Stimulated activated naive CD4-positive, alpha-beta T cell (primary cell): ENCODE data around the gene LSM7.

Experiments
- DNase-seq, 6 experiments: peaks; one replicate each; lab custom pipeline; 2025; lab: John Stamatoyannopoulos, UW

Gene LSM7

GRCh38 chr19:2328401-2329148, at the start of gene LSM7, which contains the start of gene SPPL2B:
Gene LSM7, minus strand, starts transcription at chr19:2328586. Its CDS starts 20 bp downstream, at chr19:2328566.
Gene SPPL2B, plus strand, starts transcription at chr19:2328684. Its CDS starts 26 bp downstream, at chr19:2328710.
- DNase-seq = peak; percentile 86 to 92 (median 90)

GRCh38 chr19:2376784-2377519, 48.6 kb upstream of the LSM7 start:
- no peak for DNase-seq

- no peak for DNase-seq
Observed at GRCh38 chr19:2375353-2376121, 47.2 kb upstream of the LSM7 start.

DNA sequence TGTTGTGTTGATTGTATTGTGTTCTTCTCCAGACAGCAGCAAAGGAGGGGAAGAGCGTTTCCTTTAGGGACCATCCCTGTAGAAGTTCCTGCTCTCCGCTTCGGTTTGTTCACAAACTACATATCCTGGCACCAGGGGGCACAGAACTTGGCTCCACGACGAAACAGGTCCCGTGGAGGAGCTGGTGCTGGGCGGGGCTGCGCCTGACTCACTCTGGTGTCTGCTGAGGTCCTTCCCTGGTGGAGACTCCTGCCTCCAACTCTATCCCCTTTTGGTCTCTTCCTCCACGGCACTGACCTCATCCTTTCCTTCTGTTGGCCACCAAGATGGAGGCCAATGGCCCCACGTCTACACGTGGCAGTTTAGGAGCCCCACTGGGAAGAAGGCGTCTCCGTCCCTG, 46.4 kb upstream of the LSM7 start:
- DNase-seq = no peak

DNA sequence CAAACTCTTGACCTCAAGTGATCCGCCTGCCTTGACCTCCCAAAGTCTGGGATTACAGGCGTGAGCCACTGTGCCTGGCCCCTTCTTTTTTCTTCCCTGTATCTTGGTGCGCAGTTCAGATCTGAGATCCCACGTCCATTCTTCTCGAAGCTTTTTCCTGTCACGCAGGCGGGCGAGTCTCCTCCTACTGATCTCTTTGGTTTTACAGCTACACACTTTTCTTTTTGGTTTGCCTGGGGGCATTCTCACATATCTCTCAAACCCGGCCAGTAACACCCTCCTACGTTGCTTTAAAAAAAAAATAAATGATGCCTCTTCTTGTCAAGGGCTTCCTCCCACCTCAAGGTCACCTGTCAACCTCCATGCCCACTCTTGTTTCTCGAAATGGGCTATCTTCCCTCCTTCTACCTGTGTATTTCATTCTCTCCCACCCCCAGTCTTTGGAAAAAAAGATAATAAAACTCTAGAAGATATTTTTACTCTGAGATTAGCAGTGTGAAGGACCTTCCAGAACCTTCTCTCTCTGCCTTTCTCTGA, 43.8 kb upstream of the LSM7 start:
- DNase-seq = no peak

GRCh38 chr19:2371656-2372055, 43.3 kb upstream of the LSM7 start:
- no peak for DNase-seq

GRCh38 chr19:2365201-2365970, 37.0 kb upstream of the LSM7 start:
- no peak for DNase-seq

- DNase-seq = no peak
Observed at GRCh38 chr19:2363419-2363818, 35.0 kb upstream of the LSM7 start.

GRCh38 chr19:2362970-2363300, 34.5 kb upstream of the LSM7 start:
- no peak for DNase-seq

DNA sequence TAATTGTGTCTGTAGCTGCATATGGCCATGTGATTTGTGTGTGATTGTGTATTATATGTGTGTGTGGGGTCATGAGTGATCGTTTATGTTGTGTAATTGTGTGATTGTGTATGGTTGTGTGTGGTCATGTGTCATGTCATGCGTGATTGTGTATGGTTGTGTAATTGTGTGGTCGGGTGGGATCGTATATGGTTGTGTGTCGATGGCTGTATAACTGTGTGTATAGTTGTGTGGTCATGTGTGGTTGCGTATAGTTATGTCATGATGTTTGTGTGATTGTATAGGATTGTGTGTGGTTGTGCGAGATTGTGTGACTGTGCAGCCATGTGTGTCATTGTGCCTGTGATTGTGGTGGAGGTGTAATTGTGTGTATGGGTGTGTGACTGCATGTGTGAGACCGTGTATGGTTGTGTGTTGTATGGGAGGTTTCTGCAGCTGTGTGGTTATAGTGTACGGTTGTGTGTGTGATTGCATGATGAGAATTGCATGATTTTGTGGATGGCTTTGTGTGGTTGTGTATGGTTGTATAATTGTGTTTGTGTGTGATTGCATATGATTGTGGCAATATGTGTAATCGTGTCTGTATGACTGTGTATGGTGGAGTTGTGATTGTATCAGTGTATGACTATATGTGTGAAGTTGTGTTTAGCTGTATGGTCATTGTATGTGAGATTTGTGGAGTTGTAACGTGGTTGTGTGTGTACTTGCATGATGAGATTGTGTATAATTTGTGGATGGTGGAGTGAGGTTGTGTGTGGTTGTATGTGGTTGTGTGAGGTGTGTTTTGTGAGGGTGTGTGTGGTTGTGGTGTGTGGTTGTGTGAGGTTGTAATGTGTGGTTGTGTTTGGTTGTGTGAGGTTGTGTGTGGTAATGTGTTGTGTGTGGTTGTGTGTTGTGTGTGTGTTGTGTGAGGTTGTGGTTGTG, 33.9 kb upstream of the LSM7 start:
- no peak for DNase-seq

DNA sequence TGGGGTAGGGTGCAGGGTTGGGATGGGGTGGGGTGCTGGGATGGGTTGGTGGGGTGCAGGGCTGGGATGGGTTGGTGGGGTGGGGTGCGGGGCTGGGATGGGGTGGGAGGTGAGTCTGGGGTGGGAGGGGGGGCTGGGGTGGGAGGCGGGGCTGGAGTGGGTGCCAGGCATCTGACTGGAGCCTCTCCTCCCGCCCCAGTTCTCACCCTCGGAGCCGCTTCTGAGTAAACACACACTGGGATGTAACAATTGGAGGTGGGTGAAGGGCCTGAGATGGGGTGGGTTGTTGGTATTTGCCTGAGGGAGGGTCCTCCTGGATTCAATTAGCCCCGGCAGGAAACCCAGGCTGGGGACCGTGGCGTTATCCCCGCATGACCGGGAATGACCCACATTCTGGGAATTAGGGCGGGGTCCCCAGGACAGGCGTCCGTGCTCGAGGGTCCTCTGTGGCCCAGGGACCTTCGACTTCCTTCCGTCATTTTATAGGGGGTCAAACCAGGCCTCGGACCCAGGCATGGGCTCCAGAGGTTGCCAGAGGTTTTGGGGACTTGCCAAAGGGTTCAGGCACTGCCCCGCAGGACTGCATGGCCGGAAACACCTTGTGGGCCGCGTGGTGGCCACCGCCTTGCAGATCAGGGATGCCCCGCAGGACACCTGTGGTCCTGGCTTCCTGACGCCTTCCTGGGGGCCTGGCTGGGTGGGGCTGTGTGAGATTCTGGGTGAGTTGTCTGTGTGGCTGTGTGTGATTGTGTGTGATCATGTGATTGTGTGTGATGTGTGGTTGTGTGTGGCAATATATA, 33.1 kb upstream of the LSM7 start:
- DNase-seq = no peak

GRCh38 chr19:2360833-2361232, 32.4 kb upstream of the LSM7 start:
- no peak for DNase-seq

DNA sequence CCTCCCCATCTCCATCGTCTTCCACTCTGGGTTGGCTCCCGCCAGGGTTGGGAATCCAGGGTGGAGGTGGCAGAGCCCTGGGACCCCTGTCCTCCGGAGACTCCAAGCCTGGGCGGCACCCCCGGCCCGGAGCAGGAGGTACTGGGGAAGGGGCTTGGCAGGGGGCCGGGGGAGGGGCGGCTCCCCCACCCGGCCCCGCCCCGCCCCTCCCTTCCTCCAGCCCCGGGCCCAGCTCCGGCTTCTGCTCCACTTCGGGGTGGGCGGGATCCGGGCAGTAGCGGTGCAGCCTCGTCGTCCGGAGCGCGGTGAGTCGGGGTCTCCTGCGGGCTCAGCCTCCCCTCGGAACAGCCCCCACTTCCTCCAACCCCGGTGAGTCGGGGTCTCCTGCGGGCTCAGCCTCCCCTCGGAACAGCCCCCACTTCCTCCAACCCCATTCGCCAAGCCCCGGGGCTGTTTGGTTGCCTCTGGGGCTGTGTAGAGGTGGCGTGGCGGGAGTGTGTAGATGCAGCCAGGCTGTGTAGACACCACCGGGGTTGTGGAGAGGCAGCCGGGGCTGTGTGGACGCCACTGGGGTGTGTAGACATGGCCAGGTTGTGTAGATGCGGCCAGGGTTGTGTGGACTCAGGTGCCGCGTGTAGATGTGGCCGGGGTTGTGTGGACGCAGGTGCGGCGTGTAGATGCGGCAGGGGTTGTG, 31.8 kb upstream of the LSM7 start, which contains the start of gene TMPRSS9:
Gene TMPRSS9, plus strand, starts transcription at position 274 of the 694 bp plus-strand sequence. CDS start 29,521 bp downstream, outside the sequence.
- DNase-seq = no peak

DNA sequence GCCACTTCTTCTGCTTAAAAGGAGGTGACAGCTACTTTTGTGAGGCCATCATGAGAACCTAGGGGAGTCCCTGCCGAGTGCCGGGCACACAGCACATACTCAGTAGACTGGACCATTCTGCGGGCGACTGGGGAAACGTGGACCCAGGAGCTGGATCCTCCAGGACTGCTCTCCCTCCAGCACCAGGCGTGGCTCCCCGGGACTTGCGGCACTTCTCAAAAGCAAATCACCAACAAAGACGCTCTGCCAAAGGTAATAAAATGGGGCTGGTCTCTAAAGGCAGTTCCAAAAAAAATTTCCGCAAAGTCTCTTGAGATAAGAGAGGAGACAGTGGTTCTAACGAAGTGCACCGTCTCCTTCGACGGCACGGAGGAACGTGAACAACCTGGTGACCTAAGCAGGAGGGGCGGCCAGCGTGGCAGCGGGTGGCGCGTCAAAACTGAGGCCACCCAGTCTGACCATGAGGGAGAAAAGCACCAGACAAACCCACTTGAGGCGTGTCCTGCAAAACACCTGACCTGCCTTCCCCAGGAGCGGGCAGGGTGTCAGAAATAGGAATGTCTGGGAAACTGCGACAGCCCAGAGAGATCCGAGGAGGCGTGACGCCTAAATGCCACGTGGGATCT, 30.3 kb upstream of the LSM7 start:
- DNase-seq = no peak

DNA sequence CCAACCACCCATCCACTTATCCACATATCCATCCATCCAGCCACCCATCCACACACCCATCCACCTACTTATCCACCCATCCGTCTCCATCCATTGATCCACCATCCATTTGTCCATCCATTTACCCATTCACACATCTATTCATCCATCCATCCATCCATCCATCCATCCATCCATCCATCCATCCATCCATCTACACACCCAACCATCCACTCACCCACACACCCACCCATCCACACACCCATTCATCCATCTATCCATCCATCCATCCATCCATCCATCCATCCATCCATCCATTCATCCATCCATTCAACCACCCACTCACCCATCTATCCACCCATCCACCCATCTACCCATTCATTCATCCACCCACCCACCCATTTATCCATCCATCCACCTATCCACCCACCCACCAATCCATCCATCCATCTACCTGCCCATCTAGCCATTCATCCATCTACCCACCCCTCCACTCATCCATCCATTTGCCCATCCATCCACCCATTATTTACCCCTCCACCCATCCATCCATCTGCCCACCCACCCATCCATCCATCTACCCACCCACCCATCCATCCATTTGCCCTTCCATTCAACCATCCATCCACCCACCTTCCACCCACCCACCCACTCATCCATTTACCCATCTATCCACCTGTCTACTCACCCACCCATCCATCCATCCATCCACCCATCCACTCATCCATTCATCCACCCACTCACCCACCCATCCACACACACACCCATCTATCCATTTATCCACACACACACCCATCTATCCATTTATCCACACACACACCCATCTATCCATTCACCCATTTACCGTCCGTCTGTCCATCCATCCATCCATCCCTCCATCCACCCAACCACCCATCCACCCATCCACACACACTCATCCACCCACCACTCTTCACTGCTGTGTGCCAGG, 29.2 kb upstream of the LSM7 start:
- DNase-seq = no peak

DNA sequence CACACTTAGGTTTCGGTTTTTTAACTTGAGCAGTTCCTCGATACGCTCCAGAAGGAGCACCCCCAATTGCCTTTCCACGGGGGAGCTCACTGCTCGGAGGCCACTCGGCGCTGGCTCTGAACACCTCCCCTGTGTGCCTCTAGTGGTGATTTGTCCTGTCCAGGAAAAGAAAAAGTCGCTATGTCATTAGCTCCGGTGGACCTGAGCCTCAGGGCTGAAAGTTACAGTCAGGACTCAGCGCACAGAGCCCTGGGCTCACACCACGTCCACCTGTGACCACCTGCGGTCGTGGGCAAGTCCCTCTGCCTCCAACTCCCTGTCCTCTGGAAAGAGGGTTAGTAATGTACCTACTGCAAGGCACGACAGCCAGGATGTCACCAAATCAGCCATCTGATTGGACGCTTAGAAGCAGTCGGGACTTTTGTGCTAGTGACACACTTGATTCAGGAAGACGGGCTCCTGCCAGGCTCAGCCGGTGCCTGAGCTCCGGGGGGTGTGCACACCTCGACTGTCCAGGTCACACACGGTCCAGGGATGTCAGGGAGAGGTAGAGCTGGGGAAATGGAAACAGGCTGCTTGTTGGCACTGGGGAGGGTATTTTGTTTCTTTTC, 27.8 kb upstream of the LSM7 start:
- no peak for DNase-seq
